K562 (cell line): ENCODE measurements around the gene ACTR5. TPM values are rescaled to one million over a fixed set of nuclear protein-coding genes. Genes with fewer than 3 reads are reported as not detected.
A peak's percentile ranks its signal among the peaks of the same experiment; 100 is the strongest.

Source experiments
- ATAC-seq: fragments of 200-7000 bp; cut with Tn5 transposase; 3 replicates; pipeline ENCODE4 v1.9.1; 2020; ENCODE audit warnings: moderate library complexity
- BruUV-seq: library from RNA; stranded (reverse); fragments of 400-500 nt; replicated peaks from 2 replicates; lab custom pipeline; 2021; lab: Mats Ljungman, UMichigan
- CTCF ChIA-PET: fragments of 300-600 bp; formaldehyde crosslinking; extraction: SDS; loops from one replicate; lab custom pipeline; 2021; ENCODE audit warnings: low intra/inter-chr PET ratio; lab: Yijun Ruan, JAX
- POLR2A ChIA-PET: fragments of 300-600, 350-650 bp; sonication (Branson Sonifier 250); formaldehyde crosslinking; extraction: SDS; loops from one replicate; lab custom pipeline; 2021; ENCODE audit warnings: antibody characterized with exemption, inconsistent platforms; lab: Yijun Ruan, JAX
- DNase-seq, 4 experiments: peaks; one replicate each; pipeline versions ENCODE4 v3.0.0 to v3.0.0-alpha.2; 2011 to 2018; ENCODE audit warnings: low spot score in 3 of 4, mixed read lengths in 3 of 4; ENCODE audit errors: extremely low read depth in 1 of 4
- FAIRE-seq: peaks from 2 replicates; lab custom pipeline; 2011; peaks lifted over from hg19 to GRCh38; lab: Jason Lieb, UNC
- H2AFZ ChIP-seq: 2 replicates; pipeline ENCODE4 v1.6.0; 2011; ENCODE audit warnings: low read depth, low read length, control low read depth, inconsistent platforms
- H3K27ac ChIP-seq: fragments of 200-600 bp; 3 replicates; pipeline ENCODE4 v1.8.0; 2011; ENCODE audit warnings: low read depth, mild to moderate bottlenecking, control low read depth, inconsistent platforms, low read length, moderate library complexity, mixed read lengths; ENCODE audit errors: extremely low read depth
- H3K27me3 ChIP-seq, 2 experiments: fragments of 300-600 bp in 1 of 2; 2 replicates in 1 of 2; 3 replicates in 1 of 2; pipeline versions ENCODE4 v1.6.0 to v1.8.0; 2011; ENCODE audit warnings: inconsistent platforms in 2 of 2, low read length in 2 of 2, mild to moderate bottlenecking in 1 of 2, mixed read lengths in 1 of 2, moderate library complexity in 1 of 2; ENCODE audit not compliant: control insufficient read depth in 2 of 2, insufficient read depth in 2 of 2
- H3K36me3 ChIP-seq: fragments of 300-600 bp; 3 replicates; pipeline ENCODE4 v1.8.0; 2011; ENCODE audit warnings: mild to moderate bottlenecking, low read length, inconsistent platforms; ENCODE audit not compliant: control insufficient read depth, insufficient read depth
- H3K4me1 ChIP-seq, 2 experiments: fragments of 200-600 bp in 1 of 2; replicated peaks in 1 of 2; 2 replicates in 1 of 2; 3 replicates in 1 of 2; pipeline versions ENCODE4 v1.5.1 to v1.8.0; 2011; ENCODE audit warnings: inconsistent platforms in 2 of 2, low read length in 2 of 2, mild to moderate bottlenecking in 1 of 2, mixed read lengths in 1 of 2, moderate library complexity in 1 of 2; ENCODE audit not compliant: control insufficient read depth in 2 of 2, insufficient read depth in 2 of 2
- H3K4me2 ChIP-seq: 2 replicates; pipeline ENCODE4 v1.6.1; 2011; ENCODE audit warnings: low read length, control low read depth, inconsistent platforms, mixed read lengths; ENCODE audit not compliant: insufficient read depth
- H3K4me3 ChIP-seq: fragments of 200-600 bp; sonication (generic), shearing (Covaris generic); 2 replicates; pipeline ENCODE4 v1.5.1; 2016; ENCODE audit warnings: control low read depth, inconsistent platforms
- H3K79me2 ChIP-seq: fragments of 200-600 bp; 3 replicates; pipeline ENCODE4 v1.8.0; 2011; ENCODE audit warnings: low read length, inconsistent platforms; ENCODE audit not compliant: control insufficient read depth, insufficient read depth
- H3K9ac ChIP-seq, 2 experiments: 2 replicates each; pipeline versions ENCODE4 v1.6.0 to v1.6.1; 2011; ENCODE audit warnings: low read depth in 2 of 2, low read length in 2 of 2, control low read depth in 1 of 2, inconsistent platforms in 1 of 2, mild to moderate bottlenecking in 1 of 2, mixed read lengths in 1 of 2; ENCODE audit not compliant: insufficient read depth in 1 of 2
- H3K9me1 ChIP-seq: one replicate; pipeline ENCODE4 v1.6.0; 2011; ENCODE audit warnings: inconsistent platforms, mild to moderate bottlenecking, low read length, moderate library complexity; ENCODE audit not compliant: control insufficient read depth, insufficient read depth
- H3K9me3 ChIP-seq: replicated peaks from 2 replicates; pipeline ENCODE4 v1.5.1; 2011; ENCODE audit warnings: low read depth, low read length, inconsistent platforms; ENCODE audit not compliant: control insufficient read depth, insufficient read depth
- H4K20me1 ChIP-seq: replicated peaks from 2 replicates; pipeline ENCODE4 v1.6.1; 2011; ENCODE audit warnings: low read length, inconsistent platforms, mixed read lengths; ENCODE audit not compliant: control insufficient read depth, insufficient read depth
- ARID4B ChIP-seq: sonication (generic); formaldehyde crosslinking; IDR thresholded peaks from 2 replicates; pipeline ENCODE4 v1.8.0; 2022; ENCODE audit warnings: mild to moderate bottlenecking, missing genetic modification reagents
- MBD2 ChIP-seq: sonication (generic); IDR thresholded peaks from 2 replicates; pipeline ENCODE4 v1.6.1; 2016; ENCODE audit warnings: low read depth, borderline replicate concordance
- NR2F6 ChIP-seq: fragments of 450-650 bp; formaldehyde crosslinking; IDR thresholded peaks from 2 replicates; pipeline ENCODE4 v1.4.0; 2020; ENCODE audit warnings: mild to moderate bottlenecking
- PYGO2 ChIP-seq: fragments of 450-650 bp; IDR thresholded peaks from 2 replicates; pipeline ENCODE4 v1.6.1; 2016; ENCODE audit warnings: mild to moderate bottlenecking, missing genetic modification characterization, moderate library complexity, missing compliant biosample characterization
- TFAP4 ChIP-seq: sonication (generic); formaldehyde crosslinking; IDR thresholded peaks from 2 replicates; pipeline ENCODE4 v1.8.0; 2022; ENCODE audit warnings: missing genetic modification reagents, mild to moderate bottlenecking, moderate library complexity, borderline replicate concordance
- ZNF717 ChIP-seq: fragments of 250-450 bp; sonication (Bioruptor Pico); IDR thresholded peaks from 2 replicates; pipeline ENCODE4 v1.5.0; 2021
- ZNF79 ChIP-seq: fragments of 250-450 bp; sonication (Bioruptor Pico); IDR thresholded peaks from 2 replicates; pipeline ENCODE4 v1.4.0; 2020; ENCODE audit warnings: low read depth, mild to moderate bottlenecking, moderate library complexity
- WGBS: fragments of 100-300 bp; shearing (Covaris generic); methylation state at CpG from one replicate; pipeline ENCODE4 v1.1.6; 2016; ENCODE audit warnings: low coverage, mixed read lengths; ENCODE audit not compliant: insufficient coverage; ENCODE audit errors: missing lambda C conversion rate; 5-methylcytosine and 5-hydroxymethylcytosine counted together
- in situ Hi-C: fragments of 300-500 bp; cut with MboI; formaldehyde crosslinking; loops from 4 replicates; pipeline ENCODE4 v1.15.0; 2018; ENCODE audit warnings: inconsistent platforms, mixed read lengths
- intact Hi-C: fragments of 100-400 bp; cut with micrococcal nuclease; formaldehyde crosslinking; loops from 2 replicates; pipeline ENCODE4 v1.14.2; 2022
- polyA plus RNA-seq, 8 experiments: library from polyadenylated mRNA; depleted of rRNA in 4 of 8; stranded (reverse) in 5 of 8; unstranded in 3 of 8; fragments of >200 nt; fragmentation: Nextera tagmentation in 2 of 8; fragmentation: Illumina TruSeq in 1 of 8; extraction: Ambion mirVana in 2 of 8; extraction: Trizol in 1 of 8; gene quantifications; 2 replicates each; pipeline versions ENCODE4 v1.2.1 to v1.2.3, GENCODE V29; 2011 to 2014; ENCODE audit warnings: inconsistent platforms in 1 of 8, missing spikeins in 1 of 8
- total RNA-seq, 7 experiments: library from RNA; depleted of rRNA in 6 of 7; stranded (reverse); fragments of >200 nt in 6 of 7; fragmentation: Illumina TruSeq in 2 of 7; extraction: Trizol in 2 of 7; gene quantifications; 2 replicates each; pipeline versions ENCODE4 v1.2.1 to v1.2.3, GENCODE V29; 2011 to 2021; ENCODE audit warnings: low replicate concordance in 1 of 7
- TF ChIP-seq, protein P1 (sequence below): sonication (generic); formaldehyde crosslinking; IDR thresholded peaks from 2 replicates; pipeline ENCODE4 v1.8.1; 2023; ENCODE audit warnings: mild to moderate bottlenecking, missing genetic modification reagents
- TF ChIP-seq, protein P2 (sequence below): fragments of 450-650 bp; conservative IDR thresholded peaks from 2 replicates; pipeline ENCODE4 v1.6.1; 2016; ENCODE audit warnings: missing genetic modification characterization, low read depth, mild to moderate bottlenecking, control low read depth, missing compliant biosample characterization

Gene ACTR5
- total and polyA plus RNA-seq, 9 of the 15 experiments (the other 6 are each of a cell fraction or from before 2014, with no cell fraction given) = 0.93 to 18.8 (median 12.9) TPM

DNA sequence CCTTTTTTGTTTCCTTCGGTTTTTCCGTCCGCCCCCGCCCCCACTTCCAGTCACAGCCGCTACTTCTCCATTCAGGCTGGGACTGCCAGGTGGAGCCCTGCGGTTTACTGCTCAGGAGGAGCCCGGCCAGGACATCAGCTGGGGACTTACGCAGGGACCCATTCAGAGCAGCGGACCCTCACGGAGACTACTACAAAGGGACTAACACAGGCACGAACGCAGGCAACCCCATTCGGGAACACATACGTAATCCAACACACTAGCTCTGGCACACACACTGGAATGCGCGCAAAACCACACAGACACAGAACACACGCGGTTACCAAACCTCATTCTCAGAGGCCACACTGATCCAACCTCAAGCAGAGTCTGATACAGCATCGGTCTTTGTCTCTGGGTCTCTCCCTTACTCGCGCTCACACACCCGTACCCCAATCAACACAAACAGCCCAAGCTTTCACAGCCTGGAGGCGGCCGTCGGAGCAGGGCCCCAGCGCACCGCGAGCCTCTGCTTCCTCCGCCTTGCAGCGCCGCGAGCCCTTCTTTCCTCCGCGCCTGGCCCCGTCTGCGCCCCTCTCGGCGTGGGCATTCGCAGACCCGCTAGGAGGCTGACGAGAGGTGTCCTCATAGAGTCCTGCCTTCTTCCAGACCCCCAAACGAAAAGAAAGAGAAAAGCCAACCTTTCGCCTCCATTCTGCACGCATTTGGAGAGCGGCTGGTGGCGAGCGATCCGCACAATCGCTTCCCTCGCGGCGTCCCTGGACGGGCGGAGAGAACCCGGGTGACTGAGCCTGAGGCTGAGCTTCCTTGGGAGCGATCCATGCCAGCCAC is 25.0 kb upstream of the ACTR5 start:
- intact Hi-C loops = loop anchor here (10.0 kb wide), 1 partner anchor 322 kb away; no protein-coding TSS in a partner anchor
- no TSS peak for BruUV-seq

More for the DNA sequence above, 25.0 kb upstream of the ACTR5 start:
- 19% methylated on average over 44 of the region's 56 CpGs for WGBS
- ATAC-seq (no peak), FAIRE-seq (no peak), DNase-seq (no peak)
- H3K4me3 ChIP-seq = no peak overlapping the region
- ChIA-PET CTCF (no interaction called here), POLR2A (interaction anchor here (0.7 to 1.8 kb wide), 3 partner anchors 10 to 404 kb away, joined by 3 to 7 read pairs (median 3); partner anchors contain the start of gene ACTR5)
- peaks cover 0 to 39% of the 10 kb centered on the region in 2 experiments; a peak in 3 of 5 replicates for H3K4me1 ChIP-seq
- no peak overlapping the region for H3K4me2 ChIP-seq
- H3K36me3 ChIP-seq = no peaks in the 10 kb centered on the region
- H2AFZ ChIP-seq = no peak overlapping the region
- no peaks in the 10 kb centered on the region for H3K9me1 ChIP-seq
- peaks cover 34 to 95% of the 10 kb centered on the region in 2 experiments for H3K27me3 ChIP-seq
- no peak overlapping the region for H3K9ac ChIP-seq
- H3K9me3 ChIP-seq = no peaks in the 10 kb centered on the region
- TF ChIP-seq TFAP4 (CRISPR knock-in tag) = peak; percentile 12; the same call in 1 of the 2 replicates
- 0 out of 2 replicates have a peak, but pooled peaks have one; percentile 17 for TF ChIP-seq MBD2
- no peak for TF ChIP-seq ZNF717
- no peak for TF ChIP-seq ARID4B
- TF ChIP-seq PYGO2 (tag) = no peak
- TF ChIP-seq, protein P1, sequence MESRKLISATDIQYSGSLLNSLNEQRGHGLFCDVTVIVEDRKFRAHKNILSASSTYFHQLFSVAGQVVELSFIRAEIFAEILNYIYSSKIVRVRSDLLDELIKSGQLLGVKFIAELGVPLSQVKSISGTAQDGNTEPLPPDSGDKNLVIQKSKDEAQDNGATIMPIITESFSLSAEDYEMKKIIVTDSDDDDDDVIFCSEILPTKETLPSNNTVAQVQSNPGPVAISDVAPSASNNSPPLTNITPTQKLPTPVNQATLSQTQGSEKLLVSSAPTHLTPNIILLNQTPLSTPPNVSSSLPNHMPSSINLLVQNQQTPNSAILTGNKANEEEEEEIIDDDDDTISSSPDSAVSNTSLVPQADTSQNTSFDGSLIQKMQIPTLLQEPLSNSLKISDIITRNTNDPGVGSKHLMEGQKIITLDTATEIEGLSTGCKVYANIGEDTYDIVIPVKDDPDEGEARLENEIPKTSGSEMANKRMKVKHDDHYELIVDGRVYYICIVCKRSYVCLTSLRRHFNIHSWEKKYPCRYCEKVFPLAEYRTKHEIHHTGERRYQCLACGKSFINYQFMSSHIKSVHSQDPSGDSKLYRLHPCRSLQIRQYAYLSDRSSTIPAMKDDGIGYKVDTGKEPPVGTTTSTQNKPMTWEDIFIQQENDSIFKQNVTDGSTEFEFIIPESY (CRISPR knock-in tag) = 0 out of 2 replicates have a peak, but pooled peaks have one; percentile 17
- TF ChIP-seq, protein P2, sequence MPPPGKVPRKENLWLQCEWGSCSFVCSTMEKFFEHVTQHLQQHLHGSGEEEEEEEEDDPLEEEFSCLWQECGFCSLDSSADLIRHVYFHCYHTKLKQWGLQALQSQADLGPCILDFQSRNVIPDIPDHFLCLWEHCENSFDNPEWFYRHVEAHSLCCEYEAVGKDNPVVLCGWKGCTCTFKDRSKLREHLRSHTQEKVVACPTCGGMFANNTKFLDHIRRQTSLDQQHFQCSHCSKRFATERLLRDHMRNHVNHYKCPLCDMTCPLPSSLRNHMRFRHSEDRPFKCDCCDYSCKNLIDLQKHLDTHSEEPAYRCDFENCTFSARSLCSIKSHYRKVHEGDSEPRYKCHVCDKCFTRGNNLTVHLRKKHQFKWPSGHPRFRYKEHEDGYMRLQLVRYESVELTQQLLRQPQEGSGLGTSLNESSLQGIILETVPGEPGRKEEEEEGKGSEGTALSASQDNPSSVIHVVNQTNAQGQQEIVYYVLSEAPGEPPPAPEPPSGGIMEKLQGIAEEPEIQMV = peak; percentile 53; the same call in 1 of the 2 replicates
- no peak for TF ChIP-seq NR2F6
- TF ChIP-seq ZNF79 (CRISPR knock-in tag) = no peak
- peaks cover 15% of the 10 kb centered on the region for H4K20me1 ChIP-seq
- in situ Hi-C loops = no loop called here
- H3K79me2 ChIP-seq = no peaks in the 10 kb centered on the region
- no peak overlapping the region for H3K27ac ChIP-seq
